ENCODE measurements around the gene PLXNC1.

DNA sequence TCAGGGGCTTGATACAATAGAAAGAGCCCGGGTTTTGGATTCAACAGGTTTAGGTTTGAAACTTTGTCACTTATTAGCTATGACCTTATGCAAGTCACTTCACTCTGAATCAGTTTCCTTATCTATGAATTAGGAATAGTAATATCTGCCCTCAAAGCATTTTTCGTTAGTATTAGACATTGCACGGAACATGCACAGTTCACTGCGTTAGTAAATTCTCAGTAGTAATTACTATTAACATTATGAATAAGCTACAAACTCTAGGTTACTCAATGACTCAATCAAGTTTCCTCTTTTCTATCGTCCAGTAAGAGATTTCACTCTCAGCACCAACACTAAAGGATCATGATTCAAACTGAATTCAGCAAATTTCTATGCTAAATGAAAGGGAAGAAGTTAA is 161.0 kb downstream of the PLXNC1 start:
- TF ChIP-seq EZH2phosphoT487 (IDR thresholded peaks at IDR 0.05; ENCODE audit: insufficient read depth, low read depth) (no peak), EZH2 (IDR thresholded peaks at IDR 0.05; ENCODE audit: insufficient read depth, poor library complexity, severe bottlenecking) (no peak)
